GM19463 (cell line): ENCODE results near the gene GNAQ.
"Not testable (repeated sequence)": the region's sequence is repeated elsewhere in the genome, so short reads cannot be mapped to it uniquely, and the experiment has no call there.

Experiments
- ATAC-seq: cut with Tn5 transposase; IDR thresholded peaks from one replicate; pipeline ENCODE4 v1.9.1; 2021; ENCODE audit warnings: mild to moderate bottlenecking, moderate library complexity; ENCODE audit not compliant: unreplicated experiment

Gene GNAQ

DNA sequence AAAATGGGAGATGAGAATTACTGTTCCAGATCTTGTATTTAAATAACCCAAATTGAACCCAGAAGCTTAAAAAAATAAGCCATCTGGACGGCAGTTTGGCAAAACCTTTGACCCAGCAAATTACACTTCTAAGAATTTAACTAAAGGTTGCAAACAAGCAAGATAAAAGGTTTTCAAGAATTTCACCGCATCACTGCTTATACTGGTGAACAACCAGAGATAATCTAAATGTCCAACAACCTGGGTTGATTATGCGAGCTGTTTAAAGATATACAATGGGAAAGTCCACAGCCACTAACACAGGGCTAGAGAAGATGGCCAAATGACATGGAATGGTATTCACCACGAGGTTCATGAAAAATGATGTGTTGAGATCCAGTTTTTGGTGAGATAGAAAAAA is 149.3 kb downstream of the GNAQ start:
- no peak for ATAC-seq

DNA sequence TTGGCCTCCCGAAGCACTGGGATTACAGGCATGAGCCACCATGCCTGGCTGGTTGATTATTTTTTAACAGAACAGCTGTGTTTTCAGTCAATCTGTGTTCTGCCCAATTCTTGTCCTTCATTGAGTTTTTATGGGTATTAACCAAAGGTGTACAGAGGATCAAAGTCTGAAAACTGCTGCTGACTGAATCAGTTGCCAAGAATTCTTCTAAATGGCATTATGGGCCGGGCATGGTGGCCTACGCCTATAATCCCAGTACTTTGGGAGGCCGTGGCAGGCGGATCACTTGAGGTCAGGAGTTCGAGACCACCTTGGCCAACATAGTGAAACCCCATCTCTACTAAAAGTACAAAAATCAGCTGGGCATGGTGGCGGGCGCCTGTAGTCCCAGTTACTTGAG is 150.0 kb downstream of the GNAQ start:
- not testable (repeated sequence) for ATAC-seq

DNA sequence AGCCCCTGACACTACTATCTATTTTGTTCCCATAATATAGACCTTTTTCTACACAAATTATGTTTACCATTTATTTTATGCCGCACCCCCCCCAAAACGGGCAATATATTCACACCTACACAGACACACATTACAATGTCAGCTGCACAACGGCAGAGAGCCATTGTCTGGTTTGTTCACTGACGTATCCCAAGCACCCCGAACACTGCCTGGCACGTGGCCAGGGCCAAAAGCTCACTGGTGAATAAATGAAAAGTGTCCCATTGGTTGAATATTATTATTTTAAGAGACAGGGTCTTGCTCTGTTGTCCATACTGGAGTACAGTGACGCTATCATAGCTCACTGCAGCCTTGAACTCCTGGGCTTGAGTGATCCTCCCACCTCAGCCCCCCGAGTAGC is 150.5 kb downstream of the GNAQ start:
- ATAC-seq, result no peak

DNA sequence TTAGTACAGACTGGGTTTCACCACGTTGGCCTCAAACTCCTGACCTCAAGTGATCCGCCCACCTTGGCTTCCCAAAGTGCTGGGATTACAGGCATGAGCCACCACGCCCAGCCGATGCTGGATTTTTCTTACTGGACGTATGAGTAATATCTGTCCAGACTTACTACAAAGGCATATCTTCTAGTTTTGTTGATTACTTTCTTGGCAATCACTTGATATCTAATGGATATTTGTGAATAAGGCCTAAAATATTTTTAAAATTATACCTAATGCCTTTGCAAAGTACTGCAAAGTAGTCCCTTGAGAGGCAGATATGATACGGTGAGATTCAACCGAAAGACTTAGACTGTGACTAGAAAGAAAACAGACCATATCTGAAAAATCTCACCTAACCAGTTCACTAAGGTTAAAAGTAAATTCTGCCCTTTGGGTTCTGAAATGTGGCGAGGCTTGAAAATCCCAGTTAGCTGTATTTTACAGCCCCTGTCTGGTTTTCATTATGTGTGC is 152.1 kb downstream of the GNAQ start:
- no peak for ATAC-seq

GRCh38 chr9:77878793-77879192 is 152.8 kb downstream of the GNAQ start:
- not testable (repeated sequence) for ATAC-seq

DNA sequence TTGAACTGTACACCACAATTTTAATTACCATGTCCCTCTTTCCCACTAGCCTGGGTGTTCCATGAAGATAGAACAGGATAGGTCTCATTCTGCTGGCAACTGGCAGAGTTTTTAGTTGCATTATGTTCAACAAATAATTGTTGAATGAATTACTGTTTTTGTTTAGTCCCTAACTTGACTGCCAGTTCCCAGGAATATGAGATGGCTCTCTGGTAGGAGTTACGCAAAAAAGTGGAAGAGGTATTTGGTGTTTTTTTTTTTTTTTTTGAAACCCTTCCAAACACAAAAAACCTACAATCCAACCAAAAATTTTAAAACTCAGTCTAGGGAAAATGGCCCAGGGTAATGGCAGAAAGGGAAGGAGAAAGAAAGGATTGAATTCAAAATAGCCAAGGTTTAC is 153.6 kb downstream of the GNAQ start:
- ATAC-seq, result no peak

DNA sequence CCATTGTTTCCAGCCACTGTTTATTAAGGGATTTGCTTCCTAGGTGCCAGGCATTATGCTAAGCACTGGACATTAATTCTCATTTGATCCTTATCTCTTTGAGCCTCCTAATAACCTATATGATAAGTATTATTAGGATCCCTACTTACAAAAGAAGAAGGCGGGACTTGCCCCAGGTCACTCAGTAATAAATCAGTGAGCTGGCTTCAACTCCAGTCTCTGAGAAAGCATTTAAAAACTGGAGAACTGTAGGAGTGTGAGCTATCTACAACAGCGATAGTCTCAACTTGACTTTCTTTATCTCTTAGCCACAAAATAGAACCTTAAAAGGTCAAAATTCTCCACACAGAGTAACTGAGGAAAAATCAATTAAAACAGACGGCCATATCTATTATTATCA is 155.0 kb downstream of the GNAQ start:
- ATAC-seq, result no peak

DNA sequence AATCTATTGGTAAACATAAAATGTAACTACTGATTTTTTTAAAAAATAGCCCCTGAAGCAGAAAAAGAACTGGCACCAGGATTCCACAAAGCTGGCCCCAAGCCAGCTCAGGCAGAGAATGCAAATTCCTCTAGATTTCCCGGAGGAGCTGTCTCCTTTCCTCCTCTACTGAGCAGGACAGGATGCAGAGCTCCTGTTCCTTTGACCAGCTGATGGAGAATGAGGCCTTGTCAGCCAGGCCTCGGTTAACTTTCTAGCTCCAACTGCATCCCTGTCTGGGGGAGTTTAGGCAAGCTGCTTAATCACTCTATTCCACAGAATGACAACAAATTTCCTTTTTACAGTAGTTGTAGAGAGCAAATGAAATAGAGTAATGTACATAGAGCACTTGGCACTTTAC is 155.5 kb downstream of the GNAQ start:
- no peak for ATAC-seq

- ATAC-seq, result no peak
Measured at GRCh38 chr9:77872863-77873262, 158.7 kb downstream of the GNAQ start.

- ATAC-seq, result no peak
Measured at GRCh38 chr9:77872177-77872576, 159.4 kb downstream of the GNAQ start.

DNA sequence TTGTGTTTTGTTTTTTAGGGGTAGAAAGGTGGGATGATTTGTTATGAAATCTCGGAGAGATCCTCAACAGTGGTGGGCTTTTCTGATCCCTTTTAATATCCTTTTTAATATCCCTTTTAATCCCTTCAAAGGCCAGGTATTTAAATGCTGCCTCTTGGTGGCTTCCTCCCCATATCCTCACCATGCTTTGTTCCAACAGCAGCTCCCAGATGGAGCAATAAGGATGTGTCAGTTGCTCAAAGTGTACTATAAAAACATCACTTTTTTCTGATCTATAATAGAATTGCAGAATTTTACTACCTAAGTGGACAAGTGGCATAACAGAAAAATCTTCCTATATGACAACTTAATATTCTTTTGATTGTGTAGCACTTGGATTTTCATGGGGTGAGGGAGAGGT is 160.1 kb downstream of the GNAQ start:
- no peak for ATAC-seq

DNA sequence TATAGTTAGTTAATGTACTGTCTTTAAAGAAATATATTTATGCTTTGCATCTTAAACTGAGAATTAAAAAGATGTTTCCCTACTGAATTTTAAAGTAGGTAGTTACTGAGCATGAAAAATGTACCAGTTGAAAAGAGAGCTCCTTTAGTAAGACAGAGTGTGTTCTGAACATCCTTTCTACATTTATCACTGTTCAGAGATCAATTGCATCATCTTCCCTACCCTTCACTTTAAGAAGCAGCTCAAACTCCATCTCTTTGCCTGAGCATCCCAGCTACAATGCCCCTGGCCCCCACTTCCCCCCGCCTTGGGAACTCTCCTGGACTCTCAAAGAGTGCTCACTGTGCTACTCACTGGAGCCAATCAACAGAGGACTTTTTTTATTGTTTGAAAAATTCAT is 164.7 kb downstream of the GNAQ start:
- ATAC-seq, result no peak

GRCh38 chr9:77865385-77866047 is 166.1 kb downstream of the GNAQ start:
- no peak for ATAC-seq

GRCh38 chr9:77864211-77864889 is 167.3 kb downstream of the GNAQ start:
- ATAC-seq, result no peak

GRCh38 chr9:77863638-77864037 is 168.0 kb downstream of the GNAQ start:
- ATAC-seq, result not testable (repeated sequence)

DNA sequence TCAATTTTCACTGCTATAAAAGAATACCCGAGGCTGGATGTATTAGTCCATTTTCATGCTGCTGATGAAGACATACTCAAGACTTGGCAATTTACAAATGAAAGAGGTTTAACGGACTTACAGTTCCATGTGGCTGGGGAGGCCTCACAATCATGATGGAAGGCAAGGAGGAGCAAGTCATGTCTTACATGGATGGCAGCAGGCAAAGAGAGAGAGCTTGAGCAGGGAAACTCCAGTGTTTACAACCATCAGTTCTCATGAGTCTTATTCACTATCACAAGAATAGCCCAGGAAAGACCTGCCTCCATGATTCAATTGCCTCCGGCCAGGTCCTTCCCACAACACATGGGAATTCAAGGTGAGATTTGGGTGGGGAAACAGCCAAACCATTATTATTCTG is 170.7 kb downstream of the GNAQ start:
- ATAC-seq, result not testable (repeated sequence)

GRCh38 chr9:77857513-77858259 is 173.9 kb downstream of the GNAQ start:
- no peak for ATAC-seq

DNA sequence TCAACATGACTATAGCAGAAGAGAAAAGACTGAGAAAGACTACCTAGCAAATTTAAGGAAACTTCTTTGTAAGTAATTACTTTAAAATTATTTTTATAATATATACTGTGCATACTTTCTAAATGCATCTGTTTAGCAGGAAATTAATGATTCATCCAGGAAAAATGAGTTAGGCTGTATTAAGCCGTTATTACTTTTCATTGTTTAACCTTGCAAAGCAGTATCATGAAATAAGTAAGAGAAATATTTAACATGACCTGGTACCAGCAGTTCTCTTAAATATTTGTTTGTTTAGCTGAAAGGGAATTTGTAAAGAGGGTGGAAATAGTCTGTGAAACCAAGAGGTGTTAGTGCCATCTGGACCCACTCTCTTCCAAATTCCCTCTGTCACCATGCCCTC is 175.0 kb downstream of the GNAQ start:
- no peak for ATAC-seq

DNA sequence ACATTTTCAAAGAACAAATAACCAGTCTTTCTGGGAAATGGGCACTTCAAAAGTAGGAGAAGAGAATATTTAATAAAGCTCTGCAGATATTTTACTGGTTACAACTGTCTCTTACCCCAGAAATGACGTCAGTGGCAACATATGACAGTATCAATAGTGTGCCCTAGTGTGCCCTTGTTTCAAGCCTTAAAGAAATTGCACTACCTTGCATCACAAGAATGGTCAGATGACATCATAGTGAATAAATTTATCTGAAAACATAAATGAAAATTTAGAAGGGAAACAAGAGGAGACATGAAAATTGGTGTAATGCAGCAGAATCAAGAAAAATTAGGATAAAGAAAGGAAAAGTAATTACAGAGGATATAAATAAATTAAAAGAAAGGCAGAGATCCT is 176.7 kb downstream of the GNAQ start:
- no peak for ATAC-seq

DNA sequence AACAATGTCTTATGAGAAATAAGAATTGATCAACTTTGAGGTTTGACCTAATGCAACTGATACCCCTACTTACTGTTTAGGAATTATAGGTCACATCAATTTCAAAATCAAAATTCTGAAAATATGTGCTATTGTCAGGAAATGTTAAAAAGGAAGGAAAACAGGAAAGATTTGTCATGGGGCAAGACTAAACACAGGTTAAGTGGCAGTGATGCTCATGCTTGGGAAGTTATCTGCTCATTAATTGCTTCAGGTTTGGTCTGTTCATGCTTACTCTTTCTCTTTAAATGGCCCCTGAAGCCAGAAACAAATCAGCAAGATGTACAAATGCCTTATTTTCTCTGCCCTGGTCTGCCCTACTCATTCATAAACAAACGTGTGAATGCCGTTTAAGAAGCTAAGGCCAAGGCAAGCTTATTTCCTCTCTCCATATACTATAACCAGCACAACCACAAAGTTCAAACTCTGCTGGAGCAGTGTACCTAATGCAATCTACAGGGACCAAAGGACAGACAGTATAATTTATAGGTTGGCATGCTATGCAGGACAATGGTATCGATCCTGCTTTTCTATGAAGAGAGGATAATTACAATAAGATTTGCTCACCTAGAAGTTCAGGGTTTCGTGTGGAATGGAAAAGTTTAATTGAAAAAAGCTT is 177.2 kb downstream of the GNAQ start:
- ATAC-seq, result no peak

DNA sequence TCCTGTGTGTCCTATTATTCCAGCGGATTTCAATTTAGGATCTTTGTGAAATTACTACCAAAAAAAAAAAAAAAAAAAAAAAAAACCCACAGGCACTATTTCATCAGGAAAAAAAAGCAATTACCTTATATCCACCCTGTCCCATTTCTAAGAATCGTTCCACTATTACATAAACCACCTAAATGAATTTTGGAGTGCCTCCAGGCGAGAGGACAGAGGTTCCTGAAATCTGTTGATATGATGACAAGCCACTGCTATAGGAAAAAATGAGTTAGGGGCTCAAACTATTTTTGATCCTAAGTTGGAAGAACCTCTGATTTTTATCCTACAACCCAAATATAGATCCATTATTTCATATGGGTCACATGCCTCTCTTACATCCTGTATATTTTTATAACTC is 177.9 kb downstream of the GNAQ start:
- ATAC-seq, result no peak
